HEK293T (cell line): ENCODE results near the gene SLC24A4.

ENCODE experiments used
- ARNT ChIP-seq: fragments of 450-650 bp; IDR thresholded peaks from 2 replicates; pipeline ENCODE4 v1.6.1; 2017; ENCODE audit warnings: mild to moderate bottlenecking
- ELF4 ChIP-seq: fragments of 450-650 bp; IDR thresholded peaks from 2 replicates; pipeline ENCODE4 v1.6.1; 2017; ENCODE audit warnings: antibody characterized with exemption
- FOXA1 ChIP-seq: fragments of 450-650 bp; IDR thresholded peaks from 2 replicates; pipeline ENCODE4 v1.6.1; 2016; ENCODE audit warnings: mild to moderate bottlenecking
- LEF1 ChIP-seq: fragments of 450-650 bp; IDR thresholded peaks from 2 replicates; pipeline ENCODE4 v1.6.1; 2017; ENCODE audit warnings: mild to moderate bottlenecking, borderline replicate concordance
- PKNOX1 ChIP-seq: fragments of 450-650 bp; IDR thresholded peaks from 2 replicates; pipeline ENCODE4 v1.6.1; 2016
- SP1 ChIP-seq: fragments of 450-650 bp; IDR thresholded peaks from 2 replicates; pipeline ENCODE4 v1.6.1; 2017
- SUZ12 ChIP-seq: fragments of 450-650 bp; IDR thresholded peaks from 2 replicates; pipeline ENCODE4 v1.6.1; 2016; ENCODE audit warnings: mild to moderate bottlenecking

- TF ChIP-seq FOXA1 = no peak
- TF ChIP-seq SP1 = no peak
- TF ChIP-seq PKNOX1 = no peak
- no peak for TF ChIP-seq ARNT
- no peak for TF ChIP-seq LEF1
- TF ChIP-seq SUZ12 = no peak
- TF ChIP-seq ELF4 = no peak
Measured at GRCh38 chr14:92274055-92274454, 48.9 kb upstream of the SLC24A4 start.
